MG63 (cell line): ENCODE measurements around the gene PLEKHA1. TPM values are rescaled to one million over a fixed set of nuclear protein-coding genes. Genes with fewer than 3 reads are reported as not detected.

Experiments used
- DNase-seq: peaks from one replicate; pipeline ENCODE4 v3.0.0-alpha.2; 2020
- H3K27me3 ChIP-seq: fragments of 250-450 bp; sonication (Bioruptor Pico); 2 replicates; pipeline ENCODE4 v1.5.1; 2020; ENCODE audit warnings: mild to moderate bottlenecking, moderate library complexity
- H3K36me3 ChIP-seq: fragments of 250-450 bp; sonication (Bioruptor Pico); 2 replicates; pipeline ENCODE4 v1.5.1; 2020; ENCODE audit warnings: mild to moderate bottlenecking, moderate library complexity
- H3K4me3 ChIP-seq: fragments of 250-450 bp; sonication (Bioruptor Pico); 2 replicates; pipeline ENCODE4 v1.5.1; 2020; ENCODE audit warnings: mild to moderate bottlenecking, moderate library complexity
- H3K9me3 ChIP-seq: fragments of 250-450 bp; sonication (Bioruptor Pico); 2 replicates; pipeline ENCODE4 v1.5.1; 2020; ENCODE audit warnings: mild to moderate bottlenecking, moderate library complexity
- total RNA-seq: library from RNA; depleted of rRNA; stranded (reverse); fragments of >200 nt; shearing (Covaris generic); gene quantifications from 2 replicates; pipeline ENCODE4 v1.2.3, GENCODE V29; 2014; ENCODE audit warnings: low replicate concordance

PLEKHA1 gene
- total RNA-seq, 1 experiment from 2014 or later = 13.2 TPM

- DNase-seq = no peak
- peak overlapping the region; percentile 44 for H3K4me3 ChIP-seq
- no peaks in the 10 kb centered on the region for H3K36me3 ChIP-seq
- H3K9me3 ChIP-seq = no peaks in the 10 kb centered on the region
- no peaks in the 10 kb centered on the region for H3K27me3 ChIP-seq
Observed at GRCh38 chr10:122460891-122461293, 86.4 kb downstream of the PLEKHA1 start.

GRCh38 chr10:122461367-122461728 is 86.8 kb downstream of the PLEKHA1 start, which contains the start of gene HTRA1:
Gene HTRA1, plus strand, starts transcription at chr10:122461553. Its CDS starts 100 bp downstream, at chr10:122461653.
- Histone ChIP-seq H3K36me3 (no peaks in the 10 kb centered on the region), H3K27me3 (no peaks in the 10 kb centered on the region), H3K9me3 (no peaks in the 10 kb centered on the region), H3K4me3 (peak within 1 kb of the TSS; percentile 61)
- DNase-seq = peak; percentile 81

GRCh38 chr10:122461729-122462532 is 87.4 kb downstream of the PLEKHA1 start:
- peak; percentile 31 for DNase-seq
- Histone ChIP-seq H3K27me3 (no peaks in the 10 kb centered on the region), H3K4me3 (peak overlapping the region; percentile 61), H3K9me3 (no peaks in the 10 kb centered on the region), H3K36me3 (no peaks in the 10 kb centered on the region)

- H3K9me3 ChIP-seq = no peaks in the 10 kb centered on the region
- peak overlapping the region; percentile 61 for H3K4me3 ChIP-seq
- peak; percentile 64 for DNase-seq
- no peaks in the 10 kb centered on the region for H3K27me3 ChIP-seq
- H3K36me3 ChIP-seq = no peaks in the 10 kb centered on the region
Observed at GRCh38 chr10:122462533-122463465, 88.3 kb downstream of the PLEKHA1 start.

- Histone ChIP-seq H3K27me3 (no peaks in the 10 kb centered on the region), H3K4me3 (no peak overlapping the region), H3K9me3 (no peaks in the 10 kb centered on the region), H3K36me3 (no peaks in the 10 kb centered on the region)
- DNase-seq = no peak
Observed at GRCh38 chr10:122463466-122464249, 89.2 kb downstream of the PLEKHA1 start.

GRCh38 chr10:122464250-122464510 is 89.7 kb downstream of the PLEKHA1 start:
- Histone ChIP-seq H3K4me3 (no peak overlapping the region), H3K36me3 (no peaks in the 10 kb centered on the region), H3K9me3 (no peaks in the 10 kb centered on the region), H3K27me3 (no peaks in the 10 kb centered on the region)
- no peak for DNase-seq

- no peaks in the 10 kb centered on the region for H3K9me3 ChIP-seq
- H3K4me3 ChIP-seq = no peak overlapping the region
- no peaks in the 10 kb centered on the region for H3K36me3 ChIP-seq
- no peaks in the 10 kb centered on the region for H3K27me3 ChIP-seq
- DNase-seq = no peak
Observed at GRCh38 chr10:122464586-122464985, 90.1 kb downstream of the PLEKHA1 start.

- H3K4me3 ChIP-seq = no peak overlapping the region
- H3K27me3 ChIP-seq = no peaks in the 10 kb centered on the region
- no peaks in the 10 kb centered on the region for H3K9me3 ChIP-seq
- H3K36me3 ChIP-seq = no peaks in the 10 kb centered on the region
- DNase-seq = no peak
Observed at GRCh38 chr10:122465401-122466040, 91.0 kb downstream of the PLEKHA1 start.

- H3K9me3 ChIP-seq = no peaks in the 10 kb centered on the region
- H3K4me3 ChIP-seq = no peak overlapping the region
- H3K27me3 ChIP-seq = no peaks in the 10 kb centered on the region
- H3K36me3 ChIP-seq = no peaks in the 10 kb centered on the region
- DNase-seq = no peak
Observed at GRCh38 chr10:122466951-122467381, 92.5 kb downstream of the PLEKHA1 start.

- no peak overlapping the region for H3K4me3 ChIP-seq
- no peaks in the 10 kb centered on the region for H3K36me3 ChIP-seq
- no peaks in the 10 kb centered on the region for H3K27me3 ChIP-seq
- DNase-seq = no peak
- H3K9me3 ChIP-seq = no peaks in the 10 kb centered on the region
Observed at GRCh38 chr10:122467701-122468100, 93.2 kb downstream of the PLEKHA1 start.

- Histone ChIP-seq H3K9me3 (no peaks in the 10 kb centered on the region), H3K4me3 (no peak overlapping the region), H3K36me3 (no peaks in the 10 kb centered on the region), H3K27me3 (no peaks in the 10 kb centered on the region)
- no peak for DNase-seq
Observed at GRCh38 chr10:122468307-122468925, 93.9 kb downstream of the PLEKHA1 start.

GRCh38 chr10:122468926-122469781 is 94.6 kb downstream of the PLEKHA1 start:
- Histone ChIP-seq H3K9me3 (no peaks in the 10 kb centered on the region), H3K4me3 (no peak overlapping the region), H3K36me3 (no peaks in the 10 kb centered on the region), H3K27me3 (no peaks in the 10 kb centered on the region)
- peak; percentile 78 for DNase-seq

GRCh38 chr10:122469848-122470247 is 95.3 kb downstream of the PLEKHA1 start:
- Histone ChIP-seq H3K27me3 (no peaks in the 10 kb centered on the region), H3K4me3 (no peak overlapping the region), H3K36me3 (no peaks in the 10 kb centered on the region), H3K9me3 (no peaks in the 10 kb centered on the region)
- DNase-seq = no peak

- Histone ChIP-seq H3K27me3 (no peaks in the 10 kb centered on the region), H3K4me3 (no peak overlapping the region), H3K36me3 (no peaks in the 10 kb centered on the region), H3K9me3 (no peaks in the 10 kb centered on the region)
- DNase-seq = no peak
Observed at GRCh38 chr10:122471531-122472177, 97.1 kb downstream of the PLEKHA1 start.

GRCh38 chr10:122473116-122473515 is 98.6 kb downstream of the PLEKHA1 start:
- Histone ChIP-seq H3K36me3 (no peaks in the 10 kb centered on the region), H3K4me3 (no peak overlapping the region), H3K27me3 (no peaks in the 10 kb centered on the region), H3K9me3 (no peaks in the 10 kb centered on the region)
- DNase-seq = no peak
